Neuronal stem cell (in vitro differentiated cells): Measurements from ENCODE around the gene RFPL4A.
"Not testable (repeated sequence)": the region's sequence is repeated elsewhere in the genome, so short reads cannot be mapped to it uniquely, and the experiment has no call there.

Experiments
- DNase-seq: peaks from one replicate; pipeline ENCODE4 v3.0.0-alpha.2; 2013; ENCODE audit warnings: low spot score
- H2AFZ ChIP-seq: one replicate; pipeline ENCODE4 v1.6.1; 2013; ENCODE audit warnings: mild to moderate bottlenecking, low read length, inconsistent platforms
- H2AK5ac ChIP-seq: 2 replicates; pipeline ENCODE4 v1.6.1; 2013; ENCODE audit warnings: low read depth, mild to moderate bottlenecking, inconsistent platforms, low read length, moderate library complexity, mixed read lengths
- H2BK120ac ChIP-seq: 2 replicates; pipeline ENCODE4 v1.6.1; 2013; ENCODE audit warnings: low read depth, mild to moderate bottlenecking, inconsistent platforms, low read length, moderate library complexity, mixed read lengths
- H2BK12ac ChIP-seq: one replicate; pipeline ENCODE4 v1.6.1; 2013; ENCODE audit warnings: low read length, inconsistent platforms
- H2BK15ac ChIP-seq: 2 replicates; pipeline ENCODE4 v1.6.1; 2013; ENCODE audit warnings: mild to moderate bottlenecking, low read length, inconsistent platforms, mixed read lengths
- H2BK5ac ChIP-seq: one replicate; pipeline ENCODE4 v1.6.1; 2013; ENCODE audit warnings: inconsistent platforms, mild to moderate bottlenecking, low read length, moderate library complexity
- H3K14ac ChIP-seq: one replicate; pipeline ENCODE4 v1.6.1; 2013; ENCODE audit warnings: low read length, inconsistent platforms
- H3K18ac ChIP-seq: 2 replicates; pipeline ENCODE4 v1.6.1; 2013; ENCODE audit warnings: low read length, inconsistent platforms
- H3K23ac ChIP-seq: 2 replicates; pipeline ENCODE4 v1.6.1; 2013; ENCODE audit warnings: low read depth, mild to moderate bottlenecking, mixed read lengths, low read length, inconsistent platforms; ENCODE audit not compliant: poor library complexity
- H3K27ac ChIP-seq: replicated peaks from 3 replicates; pipeline ENCODE4 v1.5.1; 2013; ENCODE audit warnings: low read length, inconsistent platforms
- H3K27me3 ChIP-seq, 3 experiments: 2 replicates each; pipeline ENCODE4 v1.6.1; 2013; ENCODE audit warnings: low read length in 3 of 3, mild to moderate bottlenecking in 2 of 3, inconsistent platforms in 1 of 3, low read depth in 1 of 3, mixed read lengths in 1 of 3, moderate library complexity in 1 of 3; ENCODE audit not compliant: control insufficient read depth in 3 of 3, insufficient read depth in 3 of 3
- H3K36me3 ChIP-seq, 2 donors: replicated peaks in 1 of 2; 2 replicates each; pipeline ENCODE4 v1.6.1; 2013; ENCODE audit warnings: low read length in 2 of 2; ENCODE audit not compliant: control insufficient read depth in 2 of 2, insufficient read depth in 2 of 2
- H3K4ac ChIP-seq: 2 replicates; pipeline ENCODE4 v1.6.1; 2013; ENCODE audit warnings: inconsistent platforms, mild to moderate bottlenecking, low read length, moderate library complexity
- H3K4me1 ChIP-seq, 2 donors: 1 replicate in 1 of 2; 2 replicates in 1 of 2; pipeline ENCODE4 v1.6.1; 2013; ENCODE audit warnings: low read length in 2 of 2, low read depth in 1 of 2; ENCODE audit not compliant: control insufficient read depth in 2 of 2, insufficient read depth in 1 of 2
- H3K4me2 ChIP-seq: one replicate; pipeline ENCODE4 v1.6.1; 2013; ENCODE audit warnings: mild to moderate bottlenecking, low read length, inconsistent platforms; ENCODE audit not compliant: insufficient read depth, poor library complexity, severe bottlenecking
- H3K4me3 ChIP-seq, 2 donors: 2 replicates each; pipeline ENCODE4 v1.5.1; 2013; ENCODE audit warnings: low read length in 2 of 2, mild to moderate bottlenecking in 2 of 2, inconsistent platforms in 1 of 2, moderate library complexity in 1 of 2
- H3K79me1 ChIP-seq: one replicate; pipeline ENCODE4 v1.6.1; 2013; ENCODE audit warnings: low read depth, mild to moderate bottlenecking, inconsistent platforms, low read length, moderate library complexity
- H3K9ac ChIP-seq: one replicate; pipeline ENCODE4 v1.6.1; 2013; ENCODE audit warnings: mild to moderate bottlenecking, low read depth, low read length, inconsistent platforms; ENCODE audit not compliant: poor library complexity
- H3K9me3 ChIP-seq, 2 donors: replicated peaks in 1 of 2; 2 replicates each; pipeline versions ENCODE3 to v1.6.1; 2013; ENCODE audit warnings: low read length in 2 of 2, mild to moderate bottlenecking in 2 of 2, inconsistent platforms in 1 of 2, low read depth in 1 of 2, mixed read lengths in 1 of 2, moderate library complexity in 1 of 2; ENCODE audit not compliant: control insufficient read depth in 2 of 2, insufficient read depth in 1 of 2
- H4K8ac ChIP-seq: one replicate; pipeline ENCODE4 v1.6.1; 2013; ENCODE audit warnings: low read depth, mild to moderate bottlenecking, inconsistent platforms, low read length, moderate library complexity
- H4K91ac ChIP-seq: one replicate; pipeline ENCODE4 v1.6.1; 2013; ENCODE audit warnings: low read length, low read depth, mild to moderate bottlenecking, inconsistent platforms; ENCODE audit not compliant: poor library complexity
- WGBS, 2 donors: extraction: QIAGEN DNeasy Blood & Tissue Kit; methylation state at CpG; one replicate each; pipeline ENCODE4 v1.1.7; 2013; ENCODE audit warnings: missing lambda C conversion rate in 2 of 2, mixed read lengths in 1 of 2; ENCODE audit not compliant: insufficient read length in 2 of 2, insufficient replicate concordance in 1 of 2; ENCODE audit errors: extremely low coverage in 2 of 2; 5-methylcytosine and 5-hydroxymethylcytosine counted together

RFPL4A gene

DNA sequence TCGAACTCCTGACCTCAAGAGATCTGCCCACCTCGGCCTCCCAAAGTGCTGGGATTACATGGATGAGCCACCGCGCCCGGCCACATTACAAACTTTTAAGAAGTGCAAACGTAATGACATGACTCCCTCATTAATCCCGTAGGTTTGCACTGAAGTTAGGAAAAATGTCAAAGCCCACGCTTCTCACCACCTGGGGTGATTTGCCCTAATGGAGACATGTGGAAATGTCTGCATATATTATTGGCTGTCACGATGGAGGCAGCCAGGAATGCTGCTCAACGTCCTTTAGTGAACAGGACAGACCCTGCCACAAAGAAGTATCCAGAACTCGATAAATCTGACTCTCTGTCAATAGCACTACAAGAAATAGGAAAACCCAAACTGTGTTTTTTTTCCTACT lies 41.6 kb upstream of the RFPL4A start:
- H2BK12ac ChIP-seq: no peak overlapping the region
- no peak overlapping the region for H2BK120ac ChIP-seq
- no peaks in the 10 kb centered on the region for H3K4me1 ChIP-seq
- no peak overlapping the region for H4K8ac ChIP-seq
- H2BK15ac ChIP-seq: no peak overlapping the region
- H2AFZ ChIP-seq: no peak overlapping the region
- no peaks in the 10 kb centered on the region for H3K79me1 ChIP-seq
- no peak overlapping the region for H3K4ac ChIP-seq
- no peaks in the 10 kb centered on the region for H3K36me3 ChIP-seq
- no peak overlapping the region for H4K91ac ChIP-seq
- H2AK5ac ChIP-seq: no peak overlapping the region
- no peak overlapping the region for H3K9ac ChIP-seq
- no CpG with 5 or more reads among the region's 11 CpGs for WGBS, 2 donors
- H3K4me2 ChIP-seq: no peak overlapping the region
- H3K27ac ChIP-seq: no peak overlapping the region
- H3K27me3 ChIP-seq: peaks cover 0 to 6% (median 0%) of the 10 kb centered on the region in 3 experiments
- no peak overlapping the region for H3K18ac ChIP-seq
- H3K23ac ChIP-seq: no peak overlapping the region
- peaks cover 0 to 24% of the 10 kb centered on the region in 2 donors for H3K9me3 ChIP-seq
- no peak overlapping the region for H3K14ac ChIP-seq
- no peak overlapping the region for H2BK5ac ChIP-seq
- no peak for DNase-seq
- H3K4me3 ChIP-seq: no peak overlapping the region

GRCh38 chr19:55717879-55718711 lies 40.8 kb upstream of the RFPL4A start:
- not testable (repeated sequence) for H3K9ac ChIP-seq, H4K8ac ChIP-seq, H2AK5ac ChIP-seq, DNase-seq, H2AFZ ChIP-seq, H3K14ac ChIP-seq, H2BK15ac ChIP-seq, H3K27ac ChIP-seq, H3K4me3 ChIP-seq, H3K18ac ChIP-seq, H3K4me1 ChIP-seq, H3K23ac ChIP-seq, H2BK120ac ChIP-seq, H3K27me3 ChIP-seq, H3K4me2 ChIP-seq, H3K79me1 ChIP-seq, H4K91ac ChIP-seq, H3K36me3 ChIP-seq, H2BK5ac ChIP-seq, H2BK12ac ChIP-seq, H3K4ac ChIP-seq
- H3K9me3 ChIP-seq: peaks cover 0 to 21% of the 10 kb centered on the region in 2 donors
- no CpG with 5 or more reads among the region's 13 CpGs for WGBS, 2 donors

GRCh38 chr19:55720214-55720746 lies 38.6 kb upstream of the RFPL4A start:
- H3K36me3 ChIP-seq: no peaks in the 10 kb centered on the region
- no peak overlapping the region for H2AK5ac ChIP-seq
- no peak overlapping the region for H4K8ac ChIP-seq
- peaks cover 0 to 10% (median 0%) of the 10 kb centered on the region in 3 experiments for H3K27me3 ChIP-seq
- no peaks in the 10 kb centered on the region for H3K79me1 ChIP-seq
- no peak overlapping the region for H3K4me2 ChIP-seq
- DNase-seq: no peak
- H3K4me3 ChIP-seq: no peak overlapping the region
- WGBS, 2 donors: no CpG with 5 or more reads among the region's 5 CpGs
- H3K4ac ChIP-seq: no peak overlapping the region
- H3K27ac ChIP-seq: no peak overlapping the region
- H3K9ac ChIP-seq: no peak overlapping the region
- H2BK5ac ChIP-seq: no peak overlapping the region
- H4K91ac ChIP-seq: no peak overlapping the region
- no peak overlapping the region for H3K14ac ChIP-seq
- H3K4me1 ChIP-seq: no peaks in the 10 kb centered on the region
- H2BK12ac ChIP-seq: no peak overlapping the region
- H2AFZ ChIP-seq: no peak overlapping the region
- H3K23ac ChIP-seq: no peak overlapping the region
- no peak overlapping the region for H3K18ac ChIP-seq
- peaks cover 0 to 12% of the 10 kb centered on the region in 2 donors for H3K9me3 ChIP-seq
- no peak overlapping the region for H2BK15ac ChIP-seq
- H2BK120ac ChIP-seq: no peak overlapping the region

- Histone ChIP-seq H3K79me1 (no peaks in the 10 kb centered on the region), H3K27me3 (peaks cover 0 to 14% (median 0%) of the 10 kb centered on the region in 3 experiments), H2AFZ (no peak overlapping the region), H3K9ac (no peak overlapping the region), H3K23ac (no peak overlapping the region), H2BK5ac (no peak overlapping the region), H2BK120ac (no peak overlapping the region), H2AK5ac (no peak overlapping the region), H3K36me3 (no peaks in the 10 kb centered on the region), H4K8ac (no peak overlapping the region), H3K4me2 (no peak overlapping the region), H3K14ac (no peak overlapping the region), H4K91ac (no peak overlapping the region), H2BK15ac (no peak overlapping the region), H3K18ac (no peak overlapping the region), H3K9me3 (peaks cover 0 to 14% of the 10 kb centered on the region in 2 donors), H3K4me1 (no peaks in the 10 kb centered on the region), H2BK12ac (no peak overlapping the region), H3K27ac (no peak overlapping the region), H3K4ac (no peak overlapping the region), H3K4me3 (no peak overlapping the region)
- no peak for DNase-seq
- WGBS, 2 donors: no CpG with 5 or more reads among the region's 3 CpGs
Measured at GRCh38 chr19:55720801-55721200, 38.1 kb upstream of the RFPL4A start.
